ENCODE results near the gene HOXB9. TPM values are rescaled to one million over a fixed set of nuclear protein-coding genes. Genes with fewer than 3 reads are reported as not detected.

Gene HOXB9
- total RNA-seq, 2 donors from 2014 or later: not detected

- no peak overlapping the region for H3K27ac Mint-ChIP-seq
- Histone ChIP-seq H3K27ac (ENCODE audit: low read depth, low read length) (no peak overlapping the region), H3K36me3 (ENCODE audit: control insufficient read depth, insufficient read depth, low read length) (no peaks in the 10 kb centered on the region), H3K9me3 (ENCODE audit: control insufficient read depth, low read length) (no peaks in the 10 kb centered on the region), H3K4me3 (ENCODE audit: low read length) (no peak overlapping the region), H3K27me3 (ENCODE audit: control insufficient read depth, insufficient read depth, low read length, poor library complexity, severe bottlenecking) (peaks cover 90% of the 10 kb centered on the region), H3K9ac (ENCODE audit: extremely low read depth, low read length, poor library complexity, severe bottlenecking) (no peak overlapping the region), H3K4me1 (ENCODE audit: control insufficient read depth, insufficient read depth, low read length) (peaks cover 3% of the 10 kb centered on the region)
- no peak for DNase-seq
- TF ChIP-seq CTCF (conservative IDR thresholded peaks at IDR 0.05): no peak
- no peaks in the 10 kb centered on the region for H3K36me3 Mint-ChIP-seq (ENCODE audit: low read depth)
- H3K4me3 Mint-ChIP-seq: no peak overlapping the region
- WGBS, 2 experiments (ENCODE audit: insufficient coverage in 1 of 2, insufficient read length in 1 of 2): 80% methylated on average over 1 of the region's 1 CpG; no CpG with 5 or more reads in 1 of the 2 experiments
- no peaks in the 10 kb centered on the region for H3K4me1 Mint-ChIP-seq
- H3K27me3 Mint-ChIP-seq (ENCODE audit: insufficient read depth): peaks cover 99% of the 10 kb centered on the region
- H3K9me3 Mint-ChIP-seq: no peaks in the 10 kb centered on the region
Measured at GRCh38 chr17:48647963-48648245, 21.7 kb upstream of the HOXB9 start.

- peak; percentile 89 for DNase-seq
- peaks cover 3% of the 10 kb centered on the region for H3K4me1 ChIP-seq (ENCODE audit: control insufficient read depth, insufficient read depth, low read length)
- H3K4me3 Mint-ChIP-seq: no peak overlapping the region
- no peak overlapping the region for H3K27ac ChIP-seq (ENCODE audit: low read depth, low read length)
- TF ChIP-seq CTCF (conservative IDR thresholded peaks at IDR 0.05): no peak
- H3K27me3 ChIP-seq (ENCODE audit: control insufficient read depth, insufficient read depth, low read length, poor library complexity, severe bottlenecking): peaks cover 90% of the 10 kb centered on the region
- no peaks in the 10 kb centered on the region for H3K9me3 Mint-ChIP-seq
- H3K27ac Mint-ChIP-seq: no peak overlapping the region
- H3K36me3 ChIP-seq (ENCODE audit: control insufficient read depth, insufficient read depth, low read length): no peaks in the 10 kb centered on the region
- no peaks in the 10 kb centered on the region for H3K9me3 ChIP-seq (ENCODE audit: control insufficient read depth, low read length)
- no peaks in the 10 kb centered on the region for H3K4me1 Mint-ChIP-seq
- H3K36me3 Mint-ChIP-seq (ENCODE audit: low read depth): no peaks in the 10 kb centered on the region
- no peak overlapping the region for H3K9ac ChIP-seq (ENCODE audit: extremely low read depth, low read length, poor library complexity, severe bottlenecking)
- H3K4me3 ChIP-seq (ENCODE audit: low read length): no peak overlapping the region
- WGBS, 2 experiments (ENCODE audit: insufficient coverage in 1 of 2, insufficient read length in 1 of 2): 3 to 4% methylated on average over 13 to 30 of the region's 30 CpGs
- peaks cover 99% of the 10 kb centered on the region for H3K27me3 Mint-ChIP-seq (ENCODE audit: insufficient read depth)
Measured at GRCh38 chr17:48647103-48647962, 21.2 kb upstream of the HOXB9 start.

GRCh38 chr17:48646183-48647102 is 20.3 kb upstream of the HOXB9 start:
- Mint-ChIP-seq H3K36me3 (ENCODE audit: low read depth) (no peaks in the 10 kb centered on the region), H3K4me3 (peak overlapping the region; percentile 35), H3K27ac (no peak overlapping the region), H3K9me3 (no peaks in the 10 kb centered on the region), H3K27me3 (ENCODE audit: insufficient read depth) (peaks cover 99% of the 10 kb centered on the region), H3K4me1 (peaks cover 2% of the 10 kb centered on the region)
- Histone ChIP-seq H3K36me3 (ENCODE audit: control insufficient read depth, insufficient read depth, low read length) (no peaks in the 10 kb centered on the region), H3K9me3 (ENCODE audit: control insufficient read depth, low read length) (no peaks in the 10 kb centered on the region), H3K27ac (ENCODE audit: low read depth, low read length) (no peak overlapping the region), H3K4me3 (ENCODE audit: low read length) (no peak overlapping the region), H3K9ac (ENCODE audit: extremely low read depth, low read length, poor library complexity, severe bottlenecking) (no peak overlapping the region), H3K4me1 (ENCODE audit: control insufficient read depth, insufficient read depth, low read length) (peaks cover 3% of the 10 kb centered on the region), H3K27me3 (ENCODE audit: control insufficient read depth, insufficient read depth, low read length, poor library complexity, severe bottlenecking) (peaks cover 91% of the 10 kb centered on the region)
- DNase-seq: peak; percentile 81
- no peak for TF ChIP-seq CTCF (conservative IDR thresholded peaks at IDR 0.05)
- WGBS, 2 experiments (ENCODE audit: insufficient coverage in 1 of 2, insufficient read length in 1 of 2): 0 to 2% methylated on average over 7 to 80 of the region's 80 CpGs

All from endodermal cell (in vitro differentiated cells).